K562 (cell line): Measurements from ENCODE around the gene DYRK1A. TPM values are rescaled to one million over a fixed set of nuclear protein-coding genes. Genes with fewer than 3 reads are reported as not detected.

Source experiments
- ATF1 ChIP-seq, 2 experiments: fragments of 450-650 bp in 1 of 2; IDR thresholded peaks; 2 replicates each; pipeline ENCODE4 v1.6.1; 2016; ENCODE audit warnings: missing compliant biosample characterization in 1 of 2, missing genetic modification characterization in 1 of 2
- CEBPB ChIP-seq: fragments of 450-650 bp; IDR thresholded peaks from 2 replicates; pipeline ENCODE4 v1.6.1; 2016; ENCODE audit warnings: missing genetic modification characterization, missing compliant biosample characterization
- CEBPG ChIP-seq, 3 experiments: fragments of 200-800 bp in 1 of 3; sonication (Bioruptor generic) in 1 of 3; sonication (generic) in 1 of 3; formaldehyde crosslinking in 1 of 3; IDR thresholded peaks in 2 of 3; conservative IDR thresholded peaks in 1 of 3; 2 replicates each; pipeline versions ENCODE4 v1.6.1 to v1.8.0; 2016 to 2022; ENCODE audit warnings: missing compliant biosample characterization in 2 of 3, missing genetic modification characterization in 2 of 3, mild to moderate bottlenecking in 1 of 3, missing genetic modification reagents in 1 of 3
- CLOCK ChIP-seq: fragments of 250-450 bp; sonication (Bioruptor Pico); IDR thresholded peaks from 2 replicates; pipeline ENCODE4 v1.4.0; 2020; ENCODE audit warnings: mild to moderate bottlenecking, moderate library complexity, borderline replicate concordance
- E2F4 ChIP-seq: sonication (generic); formaldehyde crosslinking; IDR thresholded peaks from 2 replicates; pipeline ENCODE4 v1.8.0; 2022; ENCODE audit warnings: mild to moderate bottlenecking, low read depth, missing genetic modification reagents
- ELF2 ChIP-seq: fragments of 250-450 bp; sonication (Bioruptor Pico); IDR thresholded peaks from 2 replicates; pipeline ENCODE4 v1.5.0; 2021; ENCODE audit warnings: mild to moderate bottlenecking
- FOXA3 ChIP-seq, 2 experiments: fragments of 450-650 bp in 1 of 2; sonication (generic) in 1 of 2; formaldehyde crosslinking; IDR thresholded peaks in 1 of 2; conservative IDR thresholded peaks in 1 of 2; 2 replicates each; pipeline versions ENCODE4 v1.4.0 to v1.8.0; 2020 to 2022; ENCODE audit warnings: mild to moderate bottlenecking in 2 of 2, missing genetic modification reagents in 1 of 2
- ID3 ChIP-seq, 2 experiments: fragments of 250-450 bp in 1 of 2; fragments of 450-650 bp in 1 of 2; sonication (Bioruptor Pico) in 1 of 2; IDR thresholded peaks; 2 replicates each; pipeline versions ENCODE4 v1.6.1 to v1.8.0; 2016 to 2021; ENCODE audit warnings: mild to moderate bottlenecking in 2 of 2, moderate library complexity in 2 of 2, missing compliant biosample characterization in 1 of 2, missing genetic modification characterization in 1 of 2
- ILF3 ChIP-seq: fragments of 450-650 bp; IDR thresholded peaks from 2 replicates; pipeline ENCODE4 v1.6.1; 2018; ENCODE audit warnings: antibody characterized with exemption, mild to moderate bottlenecking, moderate library complexity, borderline replicate concordance
- NONO ChIP-seq, 2 experiments: fragments of 200-400 bp in 1 of 2; fragments of 450-650 bp in 1 of 2; formaldehyde crosslinking in 1 of 2; IDR thresholded peaks; 2 replicates each; pipeline ENCODE4 v1.6.1; 2017; ENCODE audit warnings: low read depth in 2 of 2, mild to moderate bottlenecking in 2 of 2, moderate library complexity in 2 of 2, low read length in 1 of 2
- OTX1 ChIP-seq: fragments of 450-650 bp; formaldehyde crosslinking; IDR thresholded peaks from 2 replicates; pipeline ENCODE4 v1.4.0; 2022; ENCODE audit warnings: mild to moderate bottlenecking
- PHF20 ChIP-seq: fragments of 450-650 bp; IDR thresholded peaks from 2 replicates; pipeline ENCODE4 v1.6.1; 2018; ENCODE audit not compliant: partially characterized antibody
- ZKSCAN8 ChIP-seq: fragments of 200-800 bp; sonication (Bioruptor generic); IDR thresholded peaks from 2 replicates; pipeline ENCODE4 v1.6.1; 2016; ENCODE audit warnings: missing genetic modification characterization, missing compliant biosample characterization
- ZNF644 ChIP-seq: fragments of 200-800 bp; sonication (Bioruptor generic); IDR thresholded peaks from 2 replicates; pipeline ENCODE4 v1.6.1; 2016; ENCODE audit warnings: low read depth, missing genetic modification characterization, missing compliant biosample characterization
- ZNF76 ChIP-seq: fragments of 250-450 bp; sonication (Bioruptor Pico); IDR thresholded peaks from 2 replicates; pipeline ENCODE4 v1.4.0; 2020; ENCODE audit warnings: mild to moderate bottlenecking, moderate library complexity, borderline replicate concordance
- ZNF785 ChIP-seq: fragments of 250-450 bp; sonication (Bioruptor Pico); IDR thresholded peaks from 2 replicates; pipeline ENCODE4 v1.4.0; 2020; ENCODE audit warnings: mild to moderate bottlenecking
- polyA plus RNA-seq, 8 experiments: library from polyadenylated mRNA; depleted of rRNA in 4 of 8; stranded (reverse) in 5 of 8; unstranded in 3 of 8; fragments of >200 nt; fragmentation: Nextera tagmentation in 2 of 8; fragmentation: Illumina TruSeq in 1 of 8; extraction: Ambion mirVana in 2 of 8; extraction: Trizol in 1 of 8; gene quantifications; 2 replicates each; pipeline versions ENCODE4 v1.2.1 to v1.2.3, GENCODE V29; 2011 to 2014; ENCODE audit warnings: inconsistent platforms in 1 of 8, missing spikeins in 1 of 8
- total RNA-seq, 7 experiments: library from RNA; depleted of rRNA in 6 of 7; stranded (reverse); fragments of >200 nt in 6 of 7; fragmentation: Illumina TruSeq in 2 of 7; extraction: Trizol in 2 of 7; gene quantifications; 2 replicates each; pipeline versions ENCODE4 v1.2.1 to v1.2.3, GENCODE V29; 2011 to 2021; ENCODE audit warnings: low replicate concordance in 1 of 7
- TF ChIP-seq, protein P1 (sequence below), 2 experiments: fragments of 450-650 bp in 1 of 2; sonication (generic) in 1 of 2; formaldehyde crosslinking in 1 of 2; IDR thresholded peaks in 1 of 2; conservative IDR thresholded peaks in 1 of 2; 2 replicates each; pipeline versions ENCODE4 v1.6.1 to v1.8.1; 2016 to 2023; ENCODE audit warnings: mild to moderate bottlenecking in 2 of 2, moderate library complexity in 2 of 2, inconsistent platforms in 1 of 2, missing genetic modification reagents in 1 of 2
- TF ChIP-seq, protein P2 (sequence below): sonication (generic); IDR thresholded peaks from 2 replicates; pipeline ENCODE4 v1.6.1; 2016

Gene DYRK1A
- total and polyA plus RNA-seq, 9 of the 15 experiments (the other 6 are each of a cell fraction or from before 2014, with no cell fraction given): 3.7 to 64.8 (median 42.3) TPM

GRCh38 chr21:37537391-37537996, 170.9 kb downstream of the DYRK1A start (continued):
- TF ChIP-seq CLOCK (CRISPR knock-in tag): no peak
- TF ChIP-seq FOXA3 (CRISPR knock-in tag; conservative IDR thresholded peaks at IDR 0.05 in 1 of 2, IDR thresholded peaks at IDR 0.05 in 1 of 2): no peak
- no peak for TF ChIP-seq ZNF785 (CRISPR knock-in tag)
- no peak; the same call in 1 of the 2 replicates for TF ChIP-seq ZKSCAN8 (CRISPR knock-in tag)
- no peak for TF ChIP-seq PHF20
- TF ChIP-seq, protein P1, sequence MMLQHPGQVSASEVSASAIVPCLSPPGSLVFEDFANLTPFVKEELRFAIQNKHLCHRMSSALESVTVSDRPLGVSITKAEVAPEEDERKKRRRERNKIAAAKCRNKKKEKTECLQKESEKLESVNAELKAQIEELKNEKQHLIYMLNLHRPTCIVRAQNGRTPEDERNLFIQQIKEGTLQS (IDR thresholded peaks at IDR 0.05): peak; percentile 72
- TF ChIP-seq, protein P1 (CRISPR knock-in tag; conservative IDR thresholded peaks at IDR 0.05): no peak
- TF ChIP-seq, protein P2, sequence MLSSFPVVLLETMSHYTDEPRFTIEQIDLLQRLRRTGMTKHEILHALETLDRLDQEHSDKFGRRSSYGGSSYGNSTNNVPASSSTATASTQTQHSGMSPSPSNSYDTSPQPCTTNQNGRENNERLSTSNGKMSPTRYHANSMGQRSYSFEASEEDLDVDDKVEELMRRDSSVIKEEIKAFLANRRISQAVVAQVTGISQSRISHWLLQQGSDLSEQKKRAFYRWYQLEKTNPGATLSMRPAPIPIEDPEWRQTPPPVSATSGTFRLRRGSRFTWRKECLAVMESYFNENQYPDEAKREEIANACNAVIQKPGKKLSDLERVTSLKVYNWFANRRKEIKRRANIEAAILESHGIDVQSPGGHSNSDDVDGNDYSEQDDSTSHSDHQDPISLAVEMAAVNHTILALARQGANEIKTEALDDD: no peak
- TF ChIP-seq E2F4: no peak
- no peak for TF ChIP-seq ILF3
- no peak for TF ChIP-seq OTX1
- 0 out of 2 replicates have a peak, but pooled peaks have one; percentile 9 for TF ChIP-seq CEBPB (tag)
- no peak for TF ChIP-seq ID3 (CRISPR knock-in tag; IDR thresholded peaks at IDR 0.05)
- TF ChIP-seq ID3 (tag; IDR thresholded peaks at IDR 0.05): peak; percentile 77
- no peak for TF ChIP-seq ATF1 (CRISPR knock-in tag; IDR thresholded peaks at IDR 0.05)
- 0 out of 2 replicates have a peak, but pooled peaks have one; percentile 1 for TF ChIP-seq ATF1 (tag; IDR thresholded peaks at IDR 0.05)
- TF ChIP-seq CEBPG (CRISPR knock-in tag; IDR thresholded peaks at IDR 0.05): peak; percentile 52
- TF ChIP-seq CEBPG (tag; conservative IDR thresholded peaks at IDR 0.05 in 1 of 2, IDR thresholded peaks at IDR 0.05 in 1 of 2): peak in 1 of 2 experiments; percentile 24; a peak in 1 of 4 replicates
- TF ChIP-seq ELF2 (CRISPR knock-in tag): no peak
- TF ChIP-seq ZNF644 (tag): peak; percentile 53; the same call in 1 of the 2 replicates
- no peak for TF ChIP-seq NONO (IDR thresholded peaks at IDR 0.05; ENCODE audit: low read depth in 2 of 2, low read length in 1 of 2)
- no peak for TF ChIP-seq ZNF76
